GM15510 (cell line): ENCODE measurements around the gene GPRC5D.

ENCODE experiments used
- POLR2A ChIP-seq: IDR thresholded peaks from 3 replicates; pipeline ENCODE4 v1.6.1; 2011; ENCODE audit warnings: borderline replicate concordance; ENCODE audit not compliant: insufficient read length; ENCODE audit errors: extremely low read depth

GPRC5D gene

GRCh38 chr12:12985817-12986408, 33.9 kb upstream of the GPRC5D start:
- no peak for TF ChIP-seq POLR2A

GRCh38 chr12:12984149-12984548, 32.2 kb upstream of the GPRC5D start:
- no peak for TF ChIP-seq POLR2A

GRCh38 chr12:12983420-12984035, 31.6 kb upstream of the GPRC5D start:
- no peak for TF ChIP-seq POLR2A

DNA sequence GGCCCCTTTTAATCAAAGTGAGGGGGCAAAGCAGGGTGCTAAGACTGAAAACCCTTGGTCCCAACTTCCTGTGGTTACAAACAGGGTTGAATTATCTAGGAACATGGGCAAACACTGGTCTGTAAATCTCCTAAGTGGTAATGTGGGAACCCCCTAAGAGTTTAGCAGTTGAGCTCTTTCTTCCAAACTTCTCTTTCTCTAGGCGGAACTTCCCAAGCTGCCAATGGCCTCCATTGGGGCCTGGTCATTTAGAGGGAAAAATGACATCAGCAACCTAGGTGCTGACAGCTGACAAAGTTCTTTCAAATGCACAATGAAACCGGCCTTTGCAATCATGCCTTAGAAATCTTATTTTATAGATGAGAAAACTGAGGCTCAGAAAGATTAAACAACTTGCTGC, 30.4 kb upstream of the GPRC5D start:
- no peak for TF ChIP-seq POLR2A

DNA sequence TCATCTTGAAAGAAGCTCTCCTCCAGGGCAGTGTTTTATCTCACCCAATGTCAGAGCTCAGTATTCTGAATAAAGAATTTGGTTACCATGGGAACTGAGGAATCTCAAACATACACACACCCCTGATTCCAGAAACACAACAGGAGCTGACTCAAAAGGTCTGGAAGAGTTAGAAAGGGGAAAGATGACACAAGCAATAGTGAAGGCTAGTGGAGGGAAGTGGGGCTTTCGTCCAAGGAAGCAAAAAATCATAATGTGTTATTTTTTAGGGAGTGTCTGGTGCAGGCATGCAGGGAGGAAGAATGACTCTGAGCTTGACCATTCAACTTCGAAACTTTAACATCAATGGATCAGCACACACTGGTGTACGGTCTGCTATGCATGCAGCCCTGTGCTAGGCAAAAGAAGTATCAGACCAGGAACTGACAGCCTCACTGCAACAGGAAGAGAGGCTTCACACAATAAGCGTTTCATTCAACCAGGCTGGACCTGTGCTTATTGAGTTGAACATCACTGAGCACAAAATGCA, 27.8 kb upstream of the GPRC5D start:
- no peak for TF ChIP-seq POLR2A

DNA sequence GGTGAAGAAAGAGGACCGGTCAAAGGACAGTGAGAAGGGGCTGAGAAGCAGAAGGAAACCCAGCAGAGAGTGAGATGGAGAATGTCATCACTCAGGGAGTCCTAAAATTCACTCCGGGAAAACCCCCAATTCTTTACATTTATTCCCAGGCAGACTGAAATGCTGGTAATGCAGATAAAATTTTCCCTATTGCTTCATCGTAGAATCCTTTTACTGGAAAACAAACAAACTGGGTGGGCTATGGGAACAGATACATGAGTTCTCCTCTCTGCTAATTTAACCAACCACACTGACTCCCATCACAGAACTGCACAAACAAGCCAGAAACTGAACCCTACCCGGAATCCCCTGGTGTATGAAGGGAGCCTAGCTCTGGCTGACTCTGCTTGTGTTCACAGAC, 27.2 kb upstream of the GPRC5D start:
- TF ChIP-seq POLR2A = no peak

- no peak for TF ChIP-seq POLR2A
Observed at GRCh38 chr12:12977231-12977630, 25.3 kb upstream of the GPRC5D start.

DNA sequence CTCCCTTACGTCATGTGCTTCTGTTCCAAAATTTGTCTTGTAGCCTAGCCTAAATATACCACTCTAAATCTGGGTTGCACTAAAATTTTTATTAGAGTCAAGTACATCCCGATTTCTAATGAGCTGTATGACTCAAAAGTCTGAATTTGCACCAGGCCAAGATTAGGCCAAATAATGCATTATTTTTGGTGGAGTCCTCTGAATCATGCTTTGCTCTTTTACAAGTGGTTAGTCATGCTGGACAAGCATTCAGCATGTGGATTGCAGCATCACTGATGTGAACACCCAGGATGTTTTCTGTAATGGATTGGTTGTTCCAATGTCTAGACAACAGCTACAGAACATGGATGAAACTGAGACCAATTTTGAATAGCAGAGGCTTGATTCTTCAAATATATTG, 24.4 kb upstream of the GPRC5D start:
- no peak for TF ChIP-seq POLR2A

GRCh38 chr12:12975322-12976077, 23.5 kb upstream of the GPRC5D start:
- TF ChIP-seq POLR2A = no peak

DNA sequence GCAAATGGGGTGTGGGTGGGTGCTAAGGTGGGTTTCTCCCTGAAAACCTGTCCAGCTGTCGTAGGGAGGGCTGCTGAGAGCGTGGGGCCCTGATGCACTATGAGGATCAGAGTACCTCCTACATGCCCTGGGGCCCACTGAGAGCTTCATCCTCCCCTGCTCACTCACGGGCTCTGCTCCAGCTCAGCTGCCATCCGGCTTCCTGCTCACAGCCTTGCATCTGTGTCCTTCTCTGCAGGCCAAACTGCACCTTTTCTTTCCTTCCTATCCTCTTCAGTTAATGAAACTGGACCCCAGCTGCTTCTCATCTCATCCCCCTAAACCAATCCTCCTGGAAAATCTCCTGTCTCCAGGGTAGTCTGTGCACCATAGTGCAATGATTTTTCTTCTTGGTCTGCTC, 22.2 kb upstream of the GPRC5D start:
- TF ChIP-seq POLR2A = no peak

DNA sequence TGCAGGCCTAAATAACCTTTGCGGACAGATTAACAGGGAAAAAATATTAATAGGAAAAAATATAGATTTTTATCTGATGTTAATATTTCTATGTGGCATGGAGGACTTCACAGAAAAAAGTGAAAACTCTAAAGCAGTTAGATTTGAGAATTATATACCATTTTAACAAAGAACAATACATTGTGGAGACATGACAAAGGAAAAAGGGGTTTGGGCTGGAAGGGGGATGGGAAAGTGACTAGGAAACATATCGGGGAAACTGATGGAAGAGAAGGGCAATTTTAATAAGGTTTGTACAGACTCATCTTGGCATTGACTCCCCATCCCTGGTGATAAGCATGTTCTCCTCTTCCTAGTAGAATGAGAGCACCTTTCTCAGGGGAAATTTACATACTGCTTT, 21.0 kb upstream of the GPRC5D start:
- TF ChIP-seq POLR2A = no peak

- TF ChIP-seq POLR2A = no peak
Observed at GRCh38 chr12:12965836-12966235, 13.9 kb upstream of the GPRC5D start.

GRCh38 chr12:12964255-12964654, 12.3 kb upstream of the GPRC5D start:
- TF ChIP-seq POLR2A = no peak

DNA sequence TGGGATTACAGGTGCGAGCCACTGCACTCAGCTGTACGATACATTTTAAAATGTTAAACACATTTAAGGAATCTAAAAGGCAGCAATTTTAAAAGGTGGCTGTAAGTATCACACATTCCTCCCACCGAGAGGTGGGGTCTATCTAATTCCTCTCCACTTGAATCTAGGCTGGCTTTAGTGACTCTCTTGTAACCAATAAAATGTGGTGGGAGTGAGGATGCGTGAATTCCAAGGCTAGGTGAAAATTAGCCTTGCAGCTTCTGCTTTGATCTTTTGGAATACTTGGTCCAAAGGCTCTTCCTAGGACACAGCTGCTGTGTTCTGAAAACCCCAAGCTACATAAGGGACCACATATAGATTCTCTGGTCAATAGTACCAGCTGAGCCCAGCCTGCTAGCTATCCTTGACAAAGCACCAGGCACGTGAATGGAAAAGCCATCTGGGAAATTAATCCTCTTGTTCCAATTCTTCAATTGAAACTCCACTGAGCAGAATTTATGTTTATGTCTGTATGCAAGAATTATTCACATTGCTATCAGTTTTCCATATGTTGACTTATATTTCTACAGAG, 8.8 kb upstream of the GPRC5D start:
- TF ChIP-seq POLR2A = no peak

DNA sequence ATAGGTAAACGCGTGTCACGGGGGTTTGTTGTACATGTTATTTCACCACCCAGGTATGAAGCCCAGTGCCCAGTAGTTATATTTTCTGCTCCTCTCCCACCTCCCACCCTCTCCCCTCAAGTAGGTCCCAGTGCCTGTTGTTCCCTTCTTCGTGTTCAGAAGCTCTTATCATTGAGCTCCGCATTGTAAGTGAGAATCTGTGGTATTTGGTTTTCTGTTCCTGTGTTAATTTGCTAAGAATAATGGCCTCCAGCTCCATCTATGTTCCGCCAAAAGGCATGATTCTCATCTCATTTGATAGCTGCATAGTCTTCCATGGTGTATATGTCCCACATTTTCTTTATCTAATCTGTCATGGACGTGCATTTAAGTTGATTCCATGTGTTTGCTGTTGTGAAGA, 6.9 kb upstream of the GPRC5D start:
- TF ChIP-seq POLR2A = no peak

DNA sequence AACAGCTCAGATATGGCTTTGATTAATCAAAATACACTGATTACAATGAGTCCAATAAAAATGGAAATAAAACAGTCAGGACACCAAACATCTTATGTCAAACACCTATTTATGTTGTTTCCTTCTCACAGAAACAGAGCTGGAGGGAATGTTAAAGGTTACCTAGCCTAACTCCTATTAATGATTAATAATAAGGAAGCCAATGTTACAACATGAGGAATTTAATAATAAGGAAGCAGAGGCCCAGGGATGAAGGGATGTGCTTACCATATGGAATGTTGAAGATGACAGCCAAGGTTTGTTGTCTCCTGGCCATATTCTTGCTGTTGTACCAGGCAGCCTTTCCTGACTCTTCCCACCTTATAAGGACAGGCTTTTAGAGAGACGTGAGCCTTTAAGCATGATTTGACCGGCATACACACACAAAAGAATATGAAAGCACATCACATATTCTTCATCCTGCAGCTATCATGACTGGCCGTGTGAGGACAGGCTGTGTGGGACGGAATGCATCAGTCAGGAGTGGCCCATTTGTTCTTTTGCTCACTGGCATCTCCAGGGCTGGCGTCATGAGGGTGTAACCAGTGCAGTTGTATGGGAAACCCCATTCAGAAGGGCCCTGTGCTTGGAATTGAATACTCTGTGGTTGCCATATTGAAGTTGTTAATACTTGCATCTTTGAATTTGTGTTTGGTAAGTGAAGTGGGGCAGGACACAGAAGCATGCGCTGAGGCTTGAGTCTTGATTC, 3.1 kb upstream of the GPRC5D start:
- TF ChIP-seq POLR2A = no peak

GRCh38 chr12:12954356-12954755, 2.4 kb upstream of the GPRC5D start:
- TF ChIP-seq POLR2A = no peak
